Panc1 (cell line): ENCODE results near the gene VAC14. TPM values are rescaled to one million over a fixed set of nuclear protein-coding genes. Genes with fewer than 3 reads are reported as not detected.

ENCODE experiments used
- ATAC-seq: fragments of 200-7000 bp; cut with Tn5 transposase; 2 replicates; pipeline ENCODE4 v1.9.1; 2020; ENCODE audit warnings: mild to moderate bottlenecking, moderate library complexity
- BruUV-seq: library from RNA; stranded (reverse); fragments of 400-500 nt; replicated peaks from 2 replicates; lab custom pipeline; 2021; lab: Mats Ljungman, UMichigan
- CTCF ChIA-PET: fragments of 300-600 bp; sonication (Branson Sonifier 250); formaldehyde crosslinking; loops from one replicate; lab custom pipeline; 2022; ENCODE audit warnings: antibody characterized with exemption; lab: Charles Lee
- POLR2A ChIA-PET: fragments of 300-600 bp; sonication (Branson Sonifier 250); formaldehyde crosslinking; loops from one replicate; lab custom pipeline; 2022; ENCODE audit warnings: antibody characterized with exemption; lab: Charles Lee
- DNase-seq: peaks from one replicate; pipeline ENCODE4 v3.0.0-alpha.2; 2010; ENCODE audit warnings: low read depth, low spot score
- H3K27ac ChIP-seq: 2 replicates; pipeline ENCODE4 v1.5.1; 2011; ENCODE audit warnings: mild to moderate bottlenecking, low read length, inconsistent platforms
- H3K27me3 ChIP-seq: fragments of 200-500 bp; sonication (Bioruptor generic); 2 replicates; pipeline ENCODE4 v1.6.0; 2014; ENCODE audit warnings: low read length, inconsistent platforms; ENCODE audit not compliant: control insufficient read depth, insufficient read depth
- H3K36me3 ChIP-seq: fragments of 200-500 bp; sonication (Bioruptor generic); 2 replicates; pipeline ENCODE4 v1.5.1; 2014; ENCODE audit warnings: inconsistent platforms, mild to moderate bottlenecking, low read length, moderate library complexity; ENCODE audit not compliant: control insufficient read depth, insufficient read depth
- H3K4me1 ChIP-seq: 2 replicates; pipeline ENCODE4 v1.5.1; 2011; ENCODE audit warnings: inconsistent platforms, mild to moderate bottlenecking, low read length, moderate library complexity; ENCODE audit not compliant: control insufficient read depth, insufficient read depth
- H3K4me3 ChIP-seq, 2 experiments: 2 replicates each; pipeline ENCODE4 v1.5.1; 2011 to 2012; ENCODE audit warnings: low read depth in 2 of 2, low read length in 2 of 2, mild to moderate bottlenecking in 2 of 2, inconsistent platforms in 1 of 2, moderate library complexity in 1 of 2
- H3K9me3 ChIP-seq: fragments of 200-500 bp; sonication (Bioruptor generic); 2 replicates; pipeline ENCODE4 v1.5.1; 2014; ENCODE audit warnings: low read depth, mild to moderate bottlenecking, inconsistent platforms, low read length, moderate library complexity; ENCODE audit not compliant: control insufficient read depth, insufficient read depth
- POLR2AphosphoS5 ChIP-seq: IDR thresholded peaks from 2 replicates; pipeline ENCODE4 v1.6.1; 2012; ENCODE audit warnings: mild to moderate bottlenecking, low read depth, low read length, moderate library complexity
- REST ChIP-seq, 2 experiments: IDR thresholded peaks; 2 replicates each; pipeline ENCODE4 v1.6.1; 2011 to 2012; ENCODE audit warnings: low read depth in 2 of 2, control low read depth in 1 of 2, low read length in 1 of 2, mild to moderate bottlenecking in 1 of 2, moderate library complexity in 1 of 2; ENCODE audit not compliant: insufficient read depth in 1 of 2
- SIN3A ChIP-seq: IDR thresholded peaks from 2 replicates; pipeline ENCODE4 v1.6.1; 2012; ENCODE audit warnings: low read depth, mild to moderate bottlenecking, low read length, moderate library complexity, borderline replicate concordance; ENCODE audit not compliant: insufficient read depth
- TCF7L2 ChIP-seq: IDR thresholded peaks from 2 replicates; pipeline ENCODE4 v1.6.1; 2011; ENCODE audit warnings: mild to moderate bottlenecking, low read depth, low read length, inconsistent platforms
- in situ Hi-C: cut with HindIII; loops from 2 replicates; pipeline ENCODE4 v1.10.0; 2016; ENCODE audit warnings: low sequenced_read_pairs, low pct_unique_long_range_greater_than_20kb
- intact Hi-C: fragments of 100-400 bp; cut with micrococcal nuclease; formaldehyde crosslinking; loops from one replicate; pipeline ENCODE4 v1.10.0; 2022; ENCODE audit not compliant: unreplicated experiment
- total RNA-seq: library from RNA; stranded (reverse); gene quantifications from one replicate; pipeline ENCODE4 v1.2.1, GENCODE V29; 2021; ENCODE audit not compliant: unreplicated experiment
- TF ChIP-seq, protein P1 (sequence below): fragments of 450-650 bp; IDR thresholded peaks from 2 replicates; pipeline ENCODE4 v1.5.1; 2017; ENCODE audit warnings: mild to moderate bottlenecking

Gene VAC14
- total RNA-seq, 1 experiment from 2014 or later: 37.9 TPM

DNA sequence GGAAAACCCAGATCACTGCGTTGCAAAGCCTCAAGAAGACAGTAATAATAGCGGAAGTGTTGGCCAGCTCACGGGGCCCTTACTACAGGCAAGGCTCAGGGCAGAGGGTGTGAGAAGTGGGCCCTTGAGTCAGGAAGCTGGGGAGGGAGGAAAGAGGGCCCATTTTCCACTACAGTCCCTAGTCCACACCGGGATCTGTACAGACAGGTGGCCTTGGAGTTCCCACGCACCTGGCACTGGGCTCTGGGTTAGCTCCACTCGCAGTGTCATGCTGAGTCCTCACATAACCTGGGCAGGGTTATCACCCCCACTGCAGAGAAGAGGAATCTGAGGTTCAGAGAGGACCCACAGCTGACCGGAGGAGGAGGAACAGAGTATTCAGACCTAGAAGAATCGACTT lies 98.3 kb downstream of the VAC14 start:
- no TSS peak for BruUV-seq
- no peak overlapping the region for H3K27ac ChIP-seq
- no peak overlapping the region for H3K4me3 ChIP-seq
- no peak for DNase-seq
- no peaks in the 10 kb centered on the region for H3K9me3 ChIP-seq
- ChIA-PET CTCF (no interaction called here), POLR2A (interaction anchor here (0.6 kb wide), 1 partner anchor 322 kb away, joined by 3 read pairs; no protein-coding TSS in a partner anchor)
- intact Hi-C loops (no loop called here), in situ Hi-C loops (no loop called here)
- no peaks in the 10 kb centered on the region for H3K27me3 ChIP-seq
- TF ChIP-seq TCF7L2: no peak
- TF ChIP-seq, protein P1, sequence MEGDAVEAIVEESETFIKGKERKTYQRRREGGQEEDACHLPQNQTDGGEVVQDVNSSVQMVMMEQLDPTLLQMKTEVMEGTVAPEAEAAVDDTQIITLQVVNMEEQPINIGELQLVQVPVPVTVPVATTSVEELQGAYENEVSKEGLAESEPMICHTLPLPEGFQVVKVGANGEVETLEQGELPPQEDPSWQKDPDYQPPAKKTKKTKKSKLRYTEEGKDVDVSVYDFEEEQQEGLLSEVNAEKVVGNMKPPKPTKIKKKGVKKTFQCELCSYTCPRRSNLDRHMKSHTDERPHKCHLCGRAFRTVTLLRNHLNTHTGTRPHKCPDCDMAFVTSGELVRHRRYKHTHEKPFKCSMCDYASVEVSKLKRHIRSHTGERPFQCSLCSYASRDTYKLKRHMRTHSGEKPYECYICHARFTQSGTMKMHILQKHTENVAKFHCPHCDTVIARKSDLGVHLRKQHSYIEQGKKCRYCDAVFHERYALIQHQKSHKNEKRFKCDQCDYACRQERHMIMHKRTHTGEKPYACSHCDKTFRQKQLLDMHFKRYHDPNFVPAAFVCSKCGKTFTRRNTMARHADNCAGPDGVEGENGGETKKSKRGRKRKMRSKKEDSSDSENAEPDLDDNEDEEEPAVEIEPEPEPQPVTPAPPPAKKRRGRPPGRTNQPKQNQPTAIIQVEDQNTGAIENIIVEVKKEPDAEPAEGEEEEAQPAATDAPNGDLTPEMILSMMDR: no peak
- no peak for TF ChIP-seq POLR2AphosphoS5
- TF ChIP-seq SIN3A: no peak
- peaks cover 14% of the 10 kb centered on the region for H3K4me1 ChIP-seq
- ATAC-seq: no peak
- no peaks in the 10 kb centered on the region for H3K36me3 ChIP-seq

DNA sequence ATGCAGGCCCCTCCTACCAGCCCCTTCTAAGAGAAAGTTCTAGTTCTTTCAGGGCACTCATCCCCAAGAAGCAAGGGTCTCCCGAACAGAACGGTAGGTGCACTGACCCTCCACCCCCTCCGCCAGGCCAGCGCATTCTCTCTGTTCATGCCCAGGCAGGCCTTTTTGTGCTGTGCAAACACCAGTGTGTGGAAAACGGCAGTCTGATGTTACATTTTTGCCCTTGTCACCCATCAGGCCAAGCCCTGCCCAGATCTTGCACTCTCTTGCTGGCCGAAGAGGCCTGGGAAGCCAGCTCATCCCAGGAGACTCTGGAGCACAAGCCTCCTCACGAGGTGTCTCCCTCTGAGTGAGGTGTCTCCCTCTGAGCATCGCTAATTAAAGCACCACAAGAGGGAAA lies 99.0 kb downstream of the VAC14 start:
- ChIA-PET CTCF (no interaction called here), POLR2A (no interaction called here)
- TF ChIP-seq REST (IDR thresholded peaks at IDR 0.05; ENCODE audit: insufficient read depth in 1 of 2, low read depth in 2 of 2, low read length in 1 of 2) (no peak), POLR2AphosphoS5 (no peak), TCF7L2 (no peak), SIN3A (no peak)
- TF ChIP-seq, protein P1: no peak
- no peak overlapping the region for H3K4me3 ChIP-seq
- no peaks in the 10 kb centered on the region for H3K27me3 ChIP-seq
- in situ Hi-C loops (no loop called here), intact Hi-C loops (no loop called here)
- H3K36me3 ChIP-seq: no peaks in the 10 kb centered on the region
- H3K9me3 ChIP-seq: no peaks in the 10 kb centered on the region
- H3K4me1 ChIP-seq: peaks cover 9% of the 10 kb centered on the region
- H3K27ac ChIP-seq: no peak overlapping the region
- ATAC-seq: no peak
- no TSS peak for BruUV-seq
- no peak for DNase-seq
